GM18508 (cell line): ENCODE data around the gene SDHAF2.
"Not testable (repeated sequence)": the region's sequence is repeated elsewhere in the genome, so short reads cannot be mapped to it uniquely, and the experiment has no call there.

Source experiments
- ATAC-seq: cut with Tn5 transposase; IDR thresholded peaks from one replicate; pipeline ENCODE4 v1.9.1; 2021; ENCODE audit warnings: moderate number of reproducible peaks; ENCODE audit not compliant: insufficient read depth, unreplicated experiment

SDHAF2 gene

DNA sequence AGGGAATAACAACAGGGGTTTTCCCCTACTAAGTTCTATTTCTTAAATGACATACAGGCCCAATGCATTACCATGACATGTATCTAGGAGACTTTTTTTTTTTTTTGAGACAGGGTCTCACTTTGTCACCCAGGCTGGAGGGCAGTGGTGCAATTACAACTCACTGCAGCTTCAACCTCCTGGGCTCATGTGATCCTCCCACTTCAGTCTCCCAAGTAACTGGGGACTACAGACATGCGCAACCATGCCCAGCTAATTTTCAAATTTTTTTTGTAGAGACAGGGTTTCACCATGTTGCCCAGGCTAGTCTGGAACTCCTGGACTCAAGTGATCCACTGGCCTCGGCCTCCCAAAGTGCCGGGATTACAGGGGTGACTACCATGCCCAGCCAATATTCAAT, 7.7 kb upstream of the SDHAF2 start:
- no peak for ATAC-seq

DNA sequence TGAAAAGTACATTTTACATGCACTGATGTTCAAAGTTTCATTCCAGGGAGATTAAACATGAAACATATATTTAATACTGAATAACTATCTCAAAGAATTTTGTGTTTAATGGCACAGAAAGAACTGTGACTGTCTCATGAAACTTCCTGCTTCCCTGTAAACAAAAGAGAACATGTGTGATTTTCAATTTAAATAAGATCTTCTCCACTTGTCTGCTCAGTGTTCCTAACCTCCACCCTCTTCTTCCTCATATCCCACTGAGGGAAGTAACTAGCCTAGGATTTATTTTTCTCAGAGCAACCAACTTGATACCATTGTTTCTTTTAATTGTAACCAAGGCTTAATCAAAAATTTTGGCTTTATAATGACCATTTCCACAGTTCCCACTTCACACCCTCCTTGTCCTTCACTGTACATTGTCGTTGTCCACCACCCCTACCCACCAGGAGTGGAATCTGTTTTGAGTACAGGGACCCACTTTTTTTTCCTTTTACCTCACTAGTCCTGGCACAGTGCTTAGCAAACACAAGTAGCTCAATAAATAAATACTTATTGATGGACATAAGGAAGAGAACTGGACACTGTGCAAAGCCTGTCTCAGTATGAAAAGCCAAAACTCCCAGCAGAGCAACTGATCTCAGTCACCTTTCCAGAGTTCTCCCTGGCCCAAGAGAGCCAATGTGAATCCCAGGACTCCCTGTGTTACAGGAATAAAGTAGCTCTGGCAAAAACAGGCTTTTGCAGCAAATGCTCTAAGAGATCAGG, 4.4 kb upstream of the SDHAF2 start:
- ATAC-seq, result no peak

DNA sequence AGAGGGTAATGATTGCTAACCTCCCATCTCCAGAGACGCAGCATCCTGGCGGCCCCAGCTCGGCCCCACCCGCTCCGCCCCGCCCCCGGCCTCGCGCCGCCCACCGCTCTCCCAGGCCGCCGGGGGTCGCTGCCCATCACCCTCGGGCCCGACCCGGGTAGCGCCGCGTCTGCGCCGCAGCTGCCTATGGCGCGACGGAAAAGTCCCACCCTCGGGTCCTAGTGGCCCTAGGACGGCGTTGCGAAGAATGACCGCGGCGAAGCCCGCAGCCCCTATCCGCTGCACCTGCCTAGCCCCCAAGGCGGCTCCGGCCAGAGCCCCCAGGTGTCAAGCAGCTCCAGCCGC, 606 bp upstream of the SDHAF2 start:
- peak; percentile 15 for ATAC-seq

GRCh38 chr11:61430839-61431238, 915 bp downstream of the SDHAF2 start:
- not testable (repeated sequence) for ATAC-seq

DNA sequence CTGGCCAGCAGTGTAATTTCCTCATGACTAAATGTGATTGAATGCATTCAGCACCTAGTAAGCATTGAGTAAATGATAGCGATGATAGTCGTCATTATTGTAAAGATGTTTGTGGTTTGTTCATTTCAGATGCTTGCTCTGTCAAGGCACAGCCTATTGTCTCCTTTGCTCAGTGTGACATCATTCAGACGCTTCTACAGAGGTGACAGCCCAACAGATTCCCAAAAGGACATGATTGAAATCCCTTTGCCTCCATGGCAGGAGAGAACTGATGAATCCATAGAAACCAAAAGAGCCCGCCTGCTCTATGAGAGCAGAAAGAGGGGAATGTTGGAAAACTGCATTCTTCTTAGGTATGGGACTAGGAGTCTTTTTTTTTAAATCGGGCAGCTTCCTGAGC, 7.6 kb downstream of the SDHAF2 start:
- ATAC-seq, result no peak

DNA sequence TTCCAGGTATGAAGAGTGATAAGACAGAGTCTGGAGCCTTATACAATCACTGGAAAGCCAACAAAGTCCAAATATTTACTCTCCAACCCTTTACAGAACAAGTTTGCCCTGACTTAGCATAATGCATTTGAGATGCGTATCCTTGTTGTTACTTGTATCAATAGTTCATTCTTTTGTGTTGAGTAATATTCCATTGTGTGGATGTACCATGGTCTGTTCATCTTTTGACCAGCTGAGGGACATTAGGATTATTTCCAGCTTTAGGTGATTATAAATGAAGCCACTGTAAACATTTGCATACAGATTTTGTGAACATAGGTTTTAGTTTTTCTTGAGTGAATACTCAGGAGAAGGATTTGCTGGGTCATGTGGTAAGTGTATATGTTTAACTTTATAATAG, 9.7 kb downstream of the SDHAF2 start:
- no peak for ATAC-seq

DNA sequence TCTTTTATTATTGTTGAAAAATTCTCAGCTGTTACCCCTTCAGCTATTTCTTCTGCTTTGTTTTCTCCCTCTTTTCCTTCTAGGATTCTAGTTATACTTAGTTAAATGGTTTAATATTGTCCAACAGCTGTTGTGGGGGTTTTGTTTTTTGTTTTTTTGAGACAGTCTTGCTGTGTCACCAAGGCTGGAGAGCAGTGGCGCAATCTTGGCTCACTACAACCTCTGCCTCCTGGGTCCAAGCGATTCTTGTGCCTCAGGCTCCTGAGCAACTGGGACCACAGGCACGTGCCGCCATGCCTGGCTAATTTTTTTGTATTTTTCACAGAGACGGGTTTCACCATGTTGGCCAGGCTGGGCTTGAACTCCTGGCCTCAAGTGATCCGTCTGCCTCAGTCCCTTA, 12.7 kb downstream of the SDHAF2 start:
- ATAC-seq, result no peak

GRCh38 chr11:61445516-61445915, 15.6 kb downstream of the SDHAF2 start:
- no peak for ATAC-seq

- no peak for ATAC-seq
Measured at GRCh38 chr11:61446211-61446651, 16.3 kb downstream of the SDHAF2 start.

GRCh38 chr11:61447601-61448551, 18.0 kb downstream of the SDHAF2 start:
- ATAC-seq, result no peak

GRCh38 chr11:61448552-61448927, 18.6 kb downstream of the SDHAF2 start:
- ATAC-seq, result no peak

- ATAC-seq, result no peak
Measured at GRCh38 chr11:61452825-61453224, 22.9 kb downstream of the SDHAF2 start.

GRCh38 chr11:61453695-61454094, 23.8 kb downstream of the SDHAF2 start:
- ATAC-seq, result no peak

DNA sequence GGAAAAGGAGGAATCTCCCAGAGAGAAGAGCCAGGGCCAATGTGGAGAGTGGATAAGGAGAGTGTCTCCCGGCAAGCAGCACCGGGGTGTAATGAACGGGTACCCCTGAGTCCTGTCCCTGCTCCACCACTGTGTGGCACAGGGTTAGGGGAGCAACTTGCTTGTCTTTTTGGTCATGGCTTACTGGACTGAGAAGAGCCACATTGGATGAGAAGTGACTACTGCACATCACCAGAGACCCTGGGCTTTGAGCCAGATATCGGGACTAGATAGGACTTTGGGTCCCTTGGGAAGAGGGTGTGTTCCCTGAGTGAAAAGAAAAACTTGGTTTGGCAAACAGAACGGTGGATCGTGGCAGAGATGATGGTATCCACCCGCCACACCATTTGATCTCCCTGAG, 24.6 kb downstream of the SDHAF2 start:
- ATAC-seq, result no peak

DNA sequence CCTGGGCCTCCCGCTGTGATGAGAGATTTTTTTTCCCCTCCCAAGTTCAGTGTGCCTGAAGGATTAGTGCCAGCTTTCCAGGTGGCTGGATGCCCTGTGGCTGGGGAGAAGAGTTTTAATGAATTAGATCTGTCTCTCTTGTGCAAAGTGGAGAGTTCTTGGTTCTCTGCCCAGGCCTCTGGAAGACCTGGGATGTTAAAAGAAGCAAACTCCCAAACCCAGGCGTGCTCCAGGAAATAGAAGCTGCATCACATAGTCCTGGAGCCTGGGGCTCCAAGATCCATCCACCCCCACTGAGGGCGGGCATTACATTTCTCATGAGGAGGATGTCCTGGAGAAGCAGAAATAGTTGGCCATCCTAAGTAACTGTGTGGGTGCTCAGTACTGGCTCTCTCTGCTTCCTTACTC, 30.6 kb downstream of the SDHAF2 start:
- no peak for ATAC-seq

GRCh38 chr11:61460986-61461385, 31.1 kb downstream of the SDHAF2 start:
- ATAC-seq, result no peak

GRCh38 chr11:61467602-61468001, 37.7 kb downstream of the SDHAF2 start:
- ATAC-seq, result not testable (repeated sequence)

GRCh38 chr11:61468002-61468401, 38.1 kb downstream of the SDHAF2 start:
- no peak for ATAC-seq

DNA sequence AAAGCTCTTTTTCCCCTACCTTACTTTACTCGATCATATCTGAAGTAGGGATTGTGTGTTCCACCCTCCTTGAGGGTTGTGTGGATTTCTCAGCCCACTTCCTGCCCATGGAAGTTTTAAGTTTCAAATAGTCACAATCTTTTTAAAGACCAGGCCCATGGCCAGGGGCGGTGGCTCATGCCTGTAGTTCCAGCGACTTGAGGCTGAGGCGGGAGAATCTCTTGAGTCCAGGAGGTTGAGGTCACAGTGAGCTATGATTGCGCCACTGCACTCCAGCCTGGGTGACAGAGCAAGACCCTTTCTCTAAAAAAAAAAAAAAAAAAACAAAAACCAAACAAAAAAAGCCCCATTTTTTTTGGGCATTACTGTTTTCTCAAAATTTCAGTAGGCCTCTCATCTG, 42.4 kb downstream of the SDHAF2 start:
- no peak for ATAC-seq

DNA sequence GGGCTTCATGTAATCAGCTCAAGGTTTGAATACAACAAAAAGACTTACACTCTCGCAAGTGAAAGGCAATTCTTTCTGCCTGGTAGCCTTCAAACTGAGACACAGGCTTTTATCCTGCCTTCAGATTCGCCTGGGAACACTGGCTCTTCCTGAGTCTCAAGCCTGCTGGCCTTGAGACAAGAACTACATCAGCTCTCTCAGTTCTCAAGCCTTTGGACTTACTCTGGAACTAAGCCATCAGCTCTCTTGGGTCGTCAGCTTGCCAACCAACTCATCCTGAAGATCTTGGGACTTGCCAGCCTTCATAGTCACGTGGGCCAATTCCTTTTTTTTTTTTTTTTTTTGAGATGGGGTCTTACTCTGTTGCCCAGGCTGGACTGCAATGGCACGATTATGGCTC, 42.9 kb downstream of the SDHAF2 start:
- ATAC-seq, result no peak

- ATAC-seq, result no peak
Measured at GRCh38 chr11:61473370-61474012, 43.6 kb downstream of the SDHAF2 start.
